CD4-positive, CD25-positive, alpha-beta regulatory T cell (primary cell): Measurements from ENCODE around the gene RNF11. TPM values are rescaled to one million over a fixed set of nuclear protein-coding genes. Genes with fewer than 3 reads are reported as not detected.

Experiments
- ATAC-seq, 2 donors: fragments of 150-1000 bp; cut with Tn5 transposase; one replicate each; pipeline ENCODE4 v1.10.0; 2021; ENCODE audit warnings: low read depth in 2 of 2, moderate number of reproducible peaks in 2 of 2, moderate library complexity in 1 of 2
- DNase-seq, 3 donors: peaks; one replicate each; pipeline versions ENCODE4 v3.0.0 to v3.0.0-alpha.2; 2012 to 2022; ENCODE audit warnings: mixed read lengths in 1 of 3
- H3K27ac ChIP-seq: one replicate; pipeline ENCODE4 v1.7.0; 2013; ENCODE audit warnings: mild to moderate bottlenecking, low read length; ENCODE audit not compliant: insufficient read depth, poor library complexity, severe bottlenecking
- H3K27me3 ChIP-seq: one replicate; pipeline ENCODE4 v1.7.0; 2013; ENCODE audit warnings: low read length; ENCODE audit not compliant: control insufficient read depth, insufficient read depth
- H3K36me3 ChIP-seq: one replicate; pipeline ENCODE4 v1.7.0; 2013; ENCODE audit warnings: mild to moderate bottlenecking, low read length, moderate library complexity; ENCODE audit not compliant: control insufficient read depth, insufficient read depth
- H3K4me1 ChIP-seq: 2 replicates; pipeline ENCODE4 v1.7.0; 2013; ENCODE audit warnings: mild to moderate bottlenecking, low read length; ENCODE audit not compliant: insufficient read depth, control insufficient read depth, poor library complexity, severe bottlenecking
- H3K4me3 ChIP-seq: one replicate; pipeline ENCODE4 v1.7.0; 2013; ENCODE audit warnings: low read depth, mild to moderate bottlenecking, low read length, moderate library complexity
- H3K9me3 ChIP-seq, 2 experiments: 1 replicate in 1 of 2; 2 replicates in 1 of 2; pipeline ENCODE4 v1.7.0; 2013; ENCODE audit warnings: low read length in 2 of 2, mild to moderate bottlenecking in 1 of 2, moderate library complexity in 1 of 2; ENCODE audit not compliant: control insufficient read depth in 2 of 2
- H3K27ac Mint-ChIP-seq, 3 donors: one replicate each; pipeline ENCODE4 v1.8.0; 2020 to 2022; ENCODE audit warnings: mild to moderate bottlenecking in 3 of 3, mixed read lengths in 3 of 3, moderate library complexity in 2 of 3
- H3K27me3 Mint-ChIP-seq: one replicate; pipeline ENCODE4 v1.8.0; 2022; ENCODE audit warnings: mild to moderate bottlenecking, mixed read lengths
- H3K36me3 Mint-ChIP-seq: one replicate; pipeline ENCODE4 v1.8.0; 2020; ENCODE audit warnings: mixed read lengths
- H3K4me1 Mint-ChIP-seq, 4 donors: one replicate each; pipeline ENCODE4 v1.8.0; 2020 to 2022; ENCODE audit warnings: mixed read lengths in 4 of 4, mild to moderate bottlenecking in 1 of 4
- H3K4me3 Mint-ChIP-seq, 4 donors: one replicate each; pipeline ENCODE4 v1.8.0; 2020 to 2022; ENCODE audit warnings: mild to moderate bottlenecking in 4 of 4, mixed read lengths in 4 of 4, moderate library complexity in 3 of 4
- H3K9me3 Mint-ChIP-seq, 7 donors: one replicate each; pipeline ENCODE4 v1.8.0; 2020 to 2022; ENCODE audit warnings: mixed read lengths in 7 of 7, mild to moderate bottlenecking in 3 of 7, moderate library complexity in 2 of 7
- polyA plus RNA-seq, 4 donors: library from polyadenylated mRNA; unstranded; fragments of 300-500 nt; fragmentation: Illumina TruSeq; gene quantifications; one replicate each; pipeline ENCODE4 v1.2.3, GENCODE V29; 2021
- total RNA-seq: library from RNA; stranded (reverse); gene quantifications from one replicate; pipeline ENCODE4 v1.2.3, GENCODE V29; 2022

Gene RNF11
- total and polyA plus RNA-seq, 5 donors from 2014 or later: 24.1 to 66.5 (median 36.2) TPM

- peak overlapping the region; percentile 16 to 58 (median 36) for H3K27ac Mint-ChIP-seq
- ATAC-seq (no peak), DNase-seq (no peak)
- no peak overlapping the region for H3K27ac ChIP-seq
- peaks cover 19 to 56% (median 44%) of the 10 kb centered on the region in 4 donors for H3K4me1 Mint-ChIP-seq
- H3K4me1 ChIP-seq: peaks cover 9% of the 10 kb centered on the region
- H3K36me3 ChIP-seq: peaks cover 20% of the 10 kb centered on the region
- H3K9me3 ChIP-seq: no peaks in the 10 kb centered on the region
- H3K27me3 ChIP-seq: no peaks in the 10 kb centered on the region
- H3K36me3 Mint-ChIP-seq: peaks cover 14% of the 10 kb centered on the region
- H3K27me3 Mint-ChIP-seq: no peaks in the 10 kb centered on the region
- H3K9me3 Mint-ChIP-seq: no peaks in the 10 kb centered on the region
- no peak overlapping the region for H3K4me3 Mint-ChIP-seq
- H3K4me3 ChIP-seq: no peak overlapping the region
Observed at GRCh38 chr1:51266791-51267190, 30.7 kb downstream of the RNF11 start.

- Mint-ChIP-seq H3K4me3 (no peak overlapping the region), H3K27ac (peak overlapping the region; percentile 55 to 65 (median 57)), H3K9me3 (no peaks in the 10 kb centered on the region), H3K36me3 (peaks cover 12% of the 10 kb centered on the region), H3K4me1 (peaks cover 19 to 46% (median 40%) of the 10 kb centered on the region in 4 donors), H3K27me3 (no peaks in the 10 kb centered on the region)
- no peaks in the 10 kb centered on the region for H3K9me3 ChIP-seq
- DNase-seq (no peak), ATAC-seq (no peak)
- H3K27ac ChIP-seq: no peak overlapping the region
- H3K36me3 ChIP-seq: peaks cover 24% of the 10 kb centered on the region
- peaks cover 9% of the 10 kb centered on the region for H3K4me1 ChIP-seq
- H3K4me3 ChIP-seq: no peak overlapping the region
- no peaks in the 10 kb centered on the region for H3K27me3 ChIP-seq
Observed at GRCh38 chr1:51268634-51269033, 32.6 kb downstream of the RNF11 start.

- DNase-seq (no peak), ATAC-seq (no peak)
- peaks cover 9% of the 10 kb centered on the region for H3K4me1 ChIP-seq
- H3K36me3 Mint-ChIP-seq: peaks cover 15% of the 10 kb centered on the region
- H3K4me3 ChIP-seq: no peak overlapping the region
- peaks cover 24% of the 10 kb centered on the region for H3K36me3 ChIP-seq
- no peak overlapping the region for H3K4me3 Mint-ChIP-seq
- H3K27me3 ChIP-seq: no peaks in the 10 kb centered on the region
- peak overlapping the region in 1 of 3 donors; percentile 2 for H3K27ac Mint-ChIP-seq
- no peak overlapping the region for H3K27ac ChIP-seq
- H3K27me3 Mint-ChIP-seq: no peaks in the 10 kb centered on the region
- no peaks in the 10 kb centered on the region for H3K9me3 Mint-ChIP-seq
- H3K9me3 ChIP-seq: no peaks in the 10 kb centered on the region
- H3K4me1 Mint-ChIP-seq: peaks cover 14 to 28% (median 21%) of the 10 kb centered on the region in 4 donors
Observed at GRCh38 chr1:51270751-51271150, 34.7 kb downstream of the RNF11 start.

- H3K36me3 Mint-ChIP-seq: peaks cover 17% of the 10 kb centered on the region
- peaks cover 7 to 9% (median 8%) of the 10 kb centered on the region in 4 donors for H3K4me1 Mint-ChIP-seq
- Histone ChIP-seq H3K36me3 (peaks cover 30% of the 10 kb centered on the region), H3K9me3 (no peaks in the 10 kb centered on the region), H3K4me1 (peaks cover 5% of the 10 kb centered on the region), H3K27me3 (no peaks in the 10 kb centered on the region), H3K27ac (no peak overlapping the region), H3K4me3 (no peak overlapping the region)
- no peak overlapping the region for H3K4me3 Mint-ChIP-seq
- no peaks in the 10 kb centered on the region for H3K27me3 Mint-ChIP-seq
- DNase-seq (no peak), ATAC-seq (no peak)
- no peak overlapping the region for H3K27ac Mint-ChIP-seq
- no peaks in the 10 kb centered on the region for H3K9me3 Mint-ChIP-seq
Observed at GRCh38 chr1:51272916-51273315, 36.8 kb downstream of the RNF11 start.

GRCh38 chr1:51274676-51275075 is 38.6 kb downstream of the RNF11 start:
- Histone ChIP-seq H3K4me3 (no peak overlapping the region), H3K4me1 (no peaks in the 10 kb centered on the region), H3K27me3 (no peaks in the 10 kb centered on the region), H3K36me3 (peaks cover 30% of the 10 kb centered on the region), H3K9me3 (no peaks in the 10 kb centered on the region), H3K27ac (no peak overlapping the region)
- DNase-seq (no peak), ATAC-seq (no peak)
- H3K9me3 Mint-ChIP-seq: no peaks in the 10 kb centered on the region
- no peak overlapping the region for H3K27ac Mint-ChIP-seq
- no peak overlapping the region for H3K4me3 Mint-ChIP-seq
- peaks cover 21% of the 10 kb centered on the region for H3K36me3 Mint-ChIP-seq
- no peaks in the 10 kb centered on the region for H3K27me3 Mint-ChIP-seq
- H3K4me1 Mint-ChIP-seq: peaks cover 0 to 2% (median under 1%) of the 10 kb centered on the region in 4 donors

GRCh38 chr1:51276286-51276685 is 40.2 kb downstream of the RNF11 start:
- H3K36me3 ChIP-seq: peaks cover 15% of the 10 kb centered on the region
- H3K36me3 Mint-ChIP-seq: peaks cover 13% of the 10 kb centered on the region
- H3K4me3 Mint-ChIP-seq: no peak overlapping the region
- no peak overlapping the region for H3K4me3 ChIP-seq
- H3K4me1 ChIP-seq: no peaks in the 10 kb centered on the region
- no peaks in the 10 kb centered on the region for H3K27me3 Mint-ChIP-seq
- no peak overlapping the region for H3K27ac ChIP-seq
- H3K9me3 Mint-ChIP-seq: no peaks in the 10 kb centered on the region
- H3K9me3 ChIP-seq: no peaks in the 10 kb centered on the region
- no peaks in the 10 kb centered on the region for H3K27me3 ChIP-seq
- ATAC-seq: no peak
- H3K27ac Mint-ChIP-seq: no peak overlapping the region
- DNase-seq: no peak
- peaks cover 0 to 1% (median 0%) of the 10 kb centered on the region in 4 donors for H3K4me1 Mint-ChIP-seq

- DNase-seq (no peak), ATAC-seq (no peak)
- Histone ChIP-seq H3K36me3 (peaks cover 6% of the 10 kb centered on the region), H3K4me3 (no peak overlapping the region), H3K9me3 (no peaks in the 10 kb centered on the region), H3K27ac (no peak overlapping the region), H3K27me3 (no peaks in the 10 kb centered on the region), H3K4me1 (no peaks in the 10 kb centered on the region)
- peaks cover 9% of the 10 kb centered on the region for H3K36me3 Mint-ChIP-seq
- no peak overlapping the region for H3K4me3 Mint-ChIP-seq
- H3K9me3 Mint-ChIP-seq: no peaks in the 10 kb centered on the region
- no peak overlapping the region for H3K27ac Mint-ChIP-seq
- H3K27me3 Mint-ChIP-seq: no peaks in the 10 kb centered on the region
- H3K4me1 Mint-ChIP-seq: no peaks in the 10 kb centered on the region
Observed at GRCh38 chr1:51280321-51280978, 44.4 kb downstream of the RNF11 start.

- no peaks in the 10 kb centered on the region for H3K36me3 ChIP-seq
- H3K27me3 ChIP-seq: no peaks in the 10 kb centered on the region
- Mint-ChIP-seq H3K4me1 (no peaks in the 10 kb centered on the region), H3K27ac (no peak overlapping the region), H3K27me3 (no peaks in the 10 kb centered on the region), H3K4me3 (no peak overlapping the region), H3K36me3 (peaks cover 9% of the 10 kb centered on the region), H3K9me3 (no peaks in the 10 kb centered on the region)
- ATAC-seq (no peak), DNase-seq (no peak)
- no peak overlapping the region for H3K27ac ChIP-seq
- H3K9me3 ChIP-seq: no peaks in the 10 kb centered on the region
- no peaks in the 10 kb centered on the region for H3K4me1 ChIP-seq
- H3K4me3 ChIP-seq: no peak overlapping the region
Observed at GRCh38 chr1:51281807-51282206, 45.7 kb downstream of the RNF11 start.
